ENCODE data around the gene COL6A3.
"Not testable (repeated sequence)": the region's sequence is repeated elsewhere in the genome, so short reads cannot be mapped to it uniquely, and the experiment has no call there.

The COL6A3 gene

DNA sequence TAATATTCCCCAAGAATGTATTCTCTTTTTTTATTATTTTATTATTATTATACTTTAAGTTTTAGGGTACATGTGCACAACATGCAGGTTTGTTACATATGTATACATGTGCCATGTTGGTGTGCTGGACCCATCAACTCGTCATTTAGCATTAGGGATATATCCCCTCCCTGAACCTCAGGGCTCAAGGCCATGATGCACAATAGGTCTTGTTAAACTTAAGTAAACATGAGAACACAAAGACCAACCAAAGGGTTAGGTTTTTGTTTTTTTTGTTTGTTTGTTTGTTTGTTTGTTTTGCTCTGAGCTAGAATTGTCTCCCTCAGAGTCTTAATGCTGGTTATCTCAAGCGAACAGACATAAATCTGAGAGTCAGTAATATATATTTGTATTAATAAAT is 4.7 kb downstream of the COL6A3 start:
- H3K9me3 ChIP-seq (ENCODE audit: control extremely low read depth in 1 of 5, control insufficient read depth in 4 of 5, insufficient read depth in 2 of 5, low read depth in 1 of 5, low read length in 4 of 5); H3K36me3 ChIP-seq (ENCODE audit: control insufficient read depth in 4 of 4, insufficient read depth in 4 of 4, low read length in 3 of 4); DNase-seq; H3K27ac ChIP-seq (ENCODE audit: insufficient read depth in 1 of 2, low read depth in 1 of 2, low read length in 2 of 2, poor library complexity in 1 of 2, severe bottlenecking in 2 of 2); H3K4me1 ChIP-seq (ENCODE audit: control extremely low read depth in 1 of 4, control insufficient read depth in 4 of 4, insufficient read depth in 4 of 4, low read length in 3 of 4); H3K4me3 ChIP-seq (ENCODE audit: control insufficient read depth in 1 of 7, extremely low read depth in 1 of 7, insufficient read depth in 4 of 7, low read depth in 2 of 7, low read length in 6 of 7); POLR2A ChIA-PET: not testable (repeated sequence)
- CTCF ChIA-PET: interaction anchor here (1.9 to 7.6 kb wide), 5 partner anchors 11 to 255 kb away, joined by 4 to 45 read pairs (median 13); no protein-coding TSS in a partner anchor
- 100% methylated on average over 1 of the region's 2 CpGs for WGBS (ENCODE audit: insufficient coverage)
- H3K27me3 ChIP-seq (replicated peaks in 2 of 5; ENCODE audit: control insufficient read depth in 4 of 5, insufficient read depth in 5 of 5, low read length in 4 of 5): peaks cover 2 to 21% (median 13%) of the 10 kb centered on the region in 5 experiments

DNA sequence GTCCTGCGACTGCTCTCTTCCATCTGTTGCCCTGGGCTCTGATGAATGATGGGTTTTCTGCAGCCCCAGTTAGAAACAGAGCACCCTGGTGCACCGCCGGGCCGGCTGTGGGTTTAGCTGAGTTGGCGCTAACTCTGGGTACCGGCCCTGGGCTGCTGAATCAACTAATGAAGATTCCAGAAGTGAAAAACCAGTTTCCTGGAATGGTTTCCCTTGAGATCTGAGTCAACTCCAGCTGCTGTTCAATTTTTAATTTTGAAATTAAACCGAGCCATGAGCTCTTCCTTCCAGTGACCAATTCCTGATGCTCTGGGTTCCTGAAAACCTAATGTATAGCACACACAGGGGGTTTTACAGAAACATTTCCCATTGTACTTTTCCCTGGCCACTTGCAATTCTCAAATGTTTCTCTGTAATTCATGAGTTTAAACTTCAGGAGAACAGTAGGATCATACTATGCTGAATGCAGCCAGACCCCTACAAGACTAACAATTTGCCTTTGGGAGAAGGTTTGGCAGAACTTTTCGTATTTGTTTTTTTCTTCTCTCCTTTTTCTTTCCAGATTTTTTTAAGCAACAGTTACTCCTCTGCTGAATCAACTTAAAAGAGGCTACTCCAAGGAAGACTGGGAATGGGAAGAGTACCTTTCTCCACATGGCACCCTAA is 5.5 kb downstream of the COL6A3 start:
- no peak for DNase-seq
- WGBS (ENCODE audit: insufficient coverage): 93% methylated on average over 7 of the region's 8 CpGs
- Histone ChIP-seq H3K27ac (ENCODE audit: insufficient read depth in 1 of 2, low read depth in 1 of 2, low read length in 2 of 2, poor library complexity in 1 of 2, severe bottlenecking in 2 of 2) (no peak overlapping the region), H3K27me3 (replicated peaks in 2 of 5; ENCODE audit: control insufficient read depth in 4 of 5, insufficient read depth in 5 of 5, low read length in 4 of 5) (peaks cover 2 to 21% (median 13%) of the 10 kb centered on the region in 5 experiments), H3K9me3 (ENCODE audit: control extremely low read depth in 1 of 5, control insufficient read depth in 4 of 5, insufficient read depth in 2 of 5, low read depth in 1 of 5, low read length in 4 of 5) (no peaks in the 10 kb centered on the region), H3K4me3 (ENCODE audit: control insufficient read depth in 1 of 7, extremely low read depth in 1 of 7, insufficient read depth in 4 of 7, low read depth in 2 of 7, low read length in 6 of 7) (no peak overlapping the region), H3K4me1 (ENCODE audit: control extremely low read depth in 1 of 4, control insufficient read depth in 4 of 4, insufficient read depth in 4 of 4, low read length in 3 of 4) (no peaks in the 10 kb centered on the region), H3K36me3 (ENCODE audit: control insufficient read depth in 4 of 4, insufficient read depth in 4 of 4, low read length in 3 of 4) (no peaks in the 10 kb centered on the region)
- ChIA-PET POLR2A (no interaction called here), CTCF (interaction anchor here (2.1 to 7.6 kb wide), 3 partner anchors 12 to 243 kb away, joined by 7 to 45 read pairs (median 13); no protein-coding TSS in a partner anchor)

DNA sequence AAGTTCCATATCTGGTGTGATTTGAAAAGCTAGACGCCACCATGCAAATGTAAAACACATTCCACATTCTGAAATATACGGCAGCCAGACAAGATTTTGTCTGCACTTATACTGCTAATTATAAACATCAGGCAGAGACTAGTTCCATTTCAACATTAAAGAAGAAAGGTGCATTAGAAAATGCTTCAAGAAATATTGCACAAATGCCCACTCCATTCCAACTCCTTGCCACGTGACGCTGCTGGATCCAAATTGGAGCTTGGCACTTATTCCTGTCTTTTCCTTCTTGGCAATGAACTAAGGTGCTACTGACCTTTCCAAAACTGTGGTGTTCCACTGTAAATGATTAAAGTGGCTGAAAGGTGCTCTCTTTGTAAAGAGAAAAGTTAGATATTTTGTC is 6.3 kb downstream of the COL6A3 start:
- no peak overlapping the region for H3K4me3 ChIP-seq (ENCODE audit: control insufficient read depth in 1 of 7, extremely low read depth in 1 of 7, insufficient read depth in 4 of 7, low read depth in 2 of 7, low read length in 6 of 7)
- peaks cover 2 to 21% (median 13%) of the 10 kb centered on the region in 5 experiments for H3K27me3 ChIP-seq (replicated peaks in 2 of 5; ENCODE audit: control insufficient read depth in 4 of 5, insufficient read depth in 5 of 5, low read length in 4 of 5)
- no peaks in the 10 kb centered on the region for H3K36me3 ChIP-seq (ENCODE audit: control insufficient read depth in 4 of 4, insufficient read depth in 4 of 4, low read length in 3 of 4)
- no peaks in the 10 kb centered on the region for H3K4me1 ChIP-seq (ENCODE audit: control extremely low read depth in 1 of 4, control insufficient read depth in 4 of 4, insufficient read depth in 4 of 4, low read length in 3 of 4)
- POLR2A ChIA-PET: interaction anchor here (0.7 kb wide), 1 partner anchor 32 kb away, joined by 3 read pairs; no protein-coding TSS in a partner anchor
- no peak overlapping the region for H3K27ac ChIP-seq (ENCODE audit: insufficient read depth in 1 of 2, low read depth in 1 of 2, low read length in 2 of 2, poor library complexity in 1 of 2, severe bottlenecking in 2 of 2)
- H3K9me3 ChIP-seq (ENCODE audit: control extremely low read depth in 1 of 5, control insufficient read depth in 4 of 5, insufficient read depth in 2 of 5, low read depth in 1 of 5, low read length in 4 of 5): no peaks in the 10 kb centered on the region
- WGBS (ENCODE audit: insufficient coverage): 100% methylated on average over 4 of the region's 4 CpGs
- CTCF ChIA-PET: interaction anchor here (7.6 kb wide), 1 partner anchor 12 kb away, joined by 45 read pairs; no protein-coding TSS in a partner anchor
- DNase-seq: no peak

DNA sequence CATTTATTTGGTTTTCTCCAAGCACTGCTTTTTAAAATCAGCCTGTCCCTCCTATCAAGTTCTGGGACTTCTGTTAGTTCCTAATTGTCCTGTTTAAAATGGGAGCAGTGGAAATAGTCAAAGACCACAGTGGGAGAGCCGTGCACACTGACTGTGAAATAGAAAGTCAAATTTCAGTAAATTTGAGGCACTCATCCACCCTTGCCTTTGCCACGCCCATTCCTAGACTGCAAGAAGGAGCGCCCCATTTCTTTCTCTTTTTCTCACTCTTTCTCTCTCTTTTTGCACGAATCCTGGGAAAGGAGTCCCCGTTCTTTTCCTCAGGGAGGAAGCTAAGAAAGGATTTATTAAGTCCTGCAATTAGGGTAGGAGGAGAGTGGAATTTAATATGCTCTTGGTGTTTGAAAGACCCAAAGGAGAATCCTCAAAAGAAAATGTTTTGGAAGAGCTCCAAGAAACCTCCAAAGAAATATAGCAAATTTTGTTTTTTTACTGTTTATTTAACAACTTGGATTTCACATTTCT is 7.5 kb downstream of the COL6A3 start:
- CTCF ChIA-PET: interaction anchor here (1.1 to 7.6 kb wide), 4 partner anchors 14 to 273 kb away, joined by 3 to 45 read pairs (median 4); no protein-coding TSS in a partner anchor

GRCh38 chr2:237405605-237406004 is 8.4 kb downstream of the COL6A3 start:
- Histone ChIP-seq H3K9me3 (ENCODE audit: control extremely low read depth in 1 of 5, control insufficient read depth in 4 of 5, insufficient read depth in 2 of 5, low read depth in 1 of 5, low read length in 4 of 5) (no peaks in the 10 kb centered on the region), H3K27me3 (replicated peaks in 2 of 5; ENCODE audit: control insufficient read depth in 4 of 5, insufficient read depth in 5 of 5, low read length in 4 of 5) (peaks cover 2 to 15% (median 8%) of the 10 kb centered on the region in 5 experiments), H3K4me3 (ENCODE audit: control insufficient read depth in 1 of 7, extremely low read depth in 1 of 7, insufficient read depth in 4 of 7, low read depth in 2 of 7, low read length in 6 of 7) (no peak overlapping the region), H3K36me3 (ENCODE audit: control insufficient read depth in 4 of 4, insufficient read depth in 4 of 4, low read length in 3 of 4) (no peaks in the 10 kb centered on the region), H3K4me1 (ENCODE audit: control extremely low read depth in 1 of 4, control insufficient read depth in 4 of 4, insufficient read depth in 4 of 4, low read length in 3 of 4) (no peaks in the 10 kb centered on the region), H3K27ac (ENCODE audit: insufficient read depth in 1 of 2, low read depth in 1 of 2, low read length in 2 of 2, poor library complexity in 1 of 2, severe bottlenecking in 2 of 2) (no peak overlapping the region)
- 86% methylated on average over 1 of the region's 2 CpGs for WGBS (ENCODE audit: insufficient coverage)
- ChIA-PET CTCF (interaction anchor here (1.6 to 7.6 kb wide), 3 partner anchors 14 to 272 kb away, joined by 3 to 45 read pairs (median 6); no protein-coding TSS in a partner anchor), POLR2A (no interaction called here)
- DNase-seq: no peak

More for the DNA sequence above, 7.5 kb downstream of the COL6A3 start:
- Histone ChIP-seq H3K4me1 (ENCODE audit: control extremely low read depth in 1 of 4, control insufficient read depth in 4 of 4, insufficient read depth in 4 of 4, low read length in 3 of 4) (no peaks in the 10 kb centered on the region), H3K27me3 (replicated peaks in 2 of 5; ENCODE audit: control insufficient read depth in 4 of 5, insufficient read depth in 5 of 5, low read length in 4 of 5) (peaks cover 2 to 21% (median 13%) of the 10 kb centered on the region in 5 experiments), H3K4me3 (ENCODE audit: control insufficient read depth in 1 of 7, extremely low read depth in 1 of 7, insufficient read depth in 4 of 7, low read depth in 2 of 7, low read length in 6 of 7) (no peak overlapping the region), H3K36me3 (ENCODE audit: control insufficient read depth in 4 of 4, insufficient read depth in 4 of 4, low read length in 3 of 4) (no peaks in the 10 kb centered on the region), H3K27ac (ENCODE audit: insufficient read depth in 1 of 2, low read depth in 1 of 2, low read length in 2 of 2, poor library complexity in 1 of 2, severe bottlenecking in 2 of 2) (no peak overlapping the region), H3K9me3 (ENCODE audit: control extremely low read depth in 1 of 5, control insufficient read depth in 4 of 5, insufficient read depth in 2 of 5, low read depth in 1 of 5, low read length in 4 of 5) (no peaks in the 10 kb centered on the region)
- 100% methylated on average over 4 of the region's 5 CpGs for WGBS (ENCODE audit: insufficient coverage)
- POLR2A ChIA-PET: no interaction called here
- no peak for DNase-seq

- Histone ChIP-seq H3K9me3 (ENCODE audit: control extremely low read depth in 1 of 5, control insufficient read depth in 4 of 5, insufficient read depth in 2 of 5, low read depth in 1 of 5, low read length in 4 of 5) (no peaks in the 10 kb centered on the region), H3K4me1 (ENCODE audit: control extremely low read depth in 1 of 4, control insufficient read depth in 4 of 4, insufficient read depth in 4 of 4, low read length in 3 of 4) (no peaks in the 10 kb centered on the region), H3K27ac (ENCODE audit: insufficient read depth in 1 of 2, low read depth in 1 of 2, low read length in 2 of 2, poor library complexity in 1 of 2, severe bottlenecking in 2 of 2) (no peak overlapping the region), H3K4me3 (ENCODE audit: control insufficient read depth in 1 of 7, extremely low read depth in 1 of 7, insufficient read depth in 4 of 7, low read depth in 2 of 7, low read length in 6 of 7) (no peak overlapping the region), H3K36me3 (ENCODE audit: control insufficient read depth in 4 of 4, insufficient read depth in 4 of 4, low read length in 3 of 4) (no peaks in the 10 kb centered on the region), H3K27me3 (replicated peaks in 2 of 5; ENCODE audit: control insufficient read depth in 4 of 5, insufficient read depth in 5 of 5, low read length in 4 of 5) (peaks cover 2 to 15% (median 8%) of the 10 kb centered on the region in 5 experiments)
- DNase-seq: no peak
- CTCF ChIA-PET: interaction anchor here (1.9 to 7.6 kb wide), 2 partner anchors 15 to 167 kb away, joined by 6 to 45 read pairs; no protein-coding TSS in a partner anchor
- WGBS (ENCODE audit: insufficient coverage): 93% methylated on average over 12 of the region's 13 CpGs
- POLR2A ChIA-PET: no interaction called here
Measured at GRCh38 chr2:237405006-237405559, 8.9 kb downstream of the COL6A3 start.

DNA sequence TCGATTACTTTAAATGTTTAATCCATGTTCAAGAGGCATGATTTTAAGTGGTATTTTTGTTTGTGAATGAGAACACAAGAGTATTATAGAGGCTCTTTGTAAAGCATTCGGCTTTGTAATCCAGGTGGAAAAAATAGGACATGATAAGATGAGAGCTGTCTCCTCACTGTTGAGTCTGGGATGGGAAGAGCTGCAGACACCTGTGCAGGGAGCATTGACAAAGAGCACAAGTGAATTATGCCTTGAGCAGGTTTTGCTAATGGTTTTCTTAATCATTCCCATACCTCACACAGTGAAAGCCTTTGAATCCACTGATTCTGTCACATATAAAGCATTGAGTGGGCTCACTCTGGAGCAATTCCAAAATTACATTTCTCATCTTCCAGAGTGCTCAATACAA is 9.6 kb downstream of the COL6A3 start:
- H3K4me1 ChIP-seq (ENCODE audit: control extremely low read depth in 1 of 4, control insufficient read depth in 4 of 4, insufficient read depth in 4 of 4, low read length in 3 of 4): no peaks in the 10 kb centered on the region
- ChIA-PET CTCF (interaction anchor here (7.6 kb wide), 1 partner anchor 16 kb away, joined by 45 read pairs; no protein-coding TSS in a partner anchor), POLR2A (no interaction called here)
- H3K4me3 ChIP-seq (ENCODE audit: control insufficient read depth in 1 of 7, extremely low read depth in 1 of 7, insufficient read depth in 4 of 7, low read depth in 2 of 7, low read length in 6 of 7): no peak overlapping the region
- no peak for DNase-seq
- H3K27ac ChIP-seq (ENCODE audit: insufficient read depth in 1 of 2, low read depth in 1 of 2, low read length in 2 of 2, poor library complexity in 1 of 2, severe bottlenecking in 2 of 2): no peak overlapping the region
- H3K9me3 ChIP-seq (ENCODE audit: control extremely low read depth in 1 of 5, control insufficient read depth in 4 of 5, insufficient read depth in 2 of 5, low read depth in 1 of 5, low read length in 4 of 5): no peaks in the 10 kb centered on the region
- H3K27me3 ChIP-seq (replicated peaks in 2 of 5; ENCODE audit: control insufficient read depth in 4 of 5, insufficient read depth in 5 of 5, low read length in 4 of 5): peaks cover 2 to 15% (median 8%) of the 10 kb centered on the region in 5 experiments
- H3K36me3 ChIP-seq (ENCODE audit: control insufficient read depth in 4 of 4, insufficient read depth in 4 of 4, low read length in 3 of 4): no peaks in the 10 kb centered on the region
- 100% methylated on average over 1 of the region's 2 CpGs for WGBS (ENCODE audit: insufficient coverage)
